GM12878 (cell line): ENCODE data around the gene C1D.

Source experiments
- BHLHE40 ChIP-seq, 2 experiments: fragments of 450-650 bp in 1 of 2; IDR thresholded peaks; 2 replicates each; pipeline ENCODE4 v1.6.1; 2011 to 2017; ENCODE audit warnings: low read depth in 2 of 2, borderline replicate concordance in 1 of 2, improper control_type of control experiment in 1 of 2, low read length in 1 of 2, mild to moderate bottlenecking in 1 of 2
- EED ChIP-seq: sonication (generic); IDR thresholded peaks from 2 replicates; pipeline ENCODE4 v1.6.1; 2016; ENCODE audit warnings: antibody characterized with exemption, low read depth
- EGR1 ChIP-seq, 2 experiments: IDR thresholded peaks; 1 replicate in 1 of 2; 2 replicates in 1 of 2; pipeline ENCODE4 v1.6.1; 2011 to 2012; ENCODE audit warnings: low read depth in 2 of 2, low read length in 2 of 2, borderline replicate concordance in 1 of 2, mild to moderate bottlenecking in 1 of 2, moderate library complexity in 1 of 2
- FOXM1 ChIP-seq: IDR thresholded peaks from 2 replicates; pipeline ENCODE4 v1.6.1; 2012; ENCODE audit warnings: low read depth, mild to moderate bottlenecking, inconsistent platforms, low read length, moderate library complexity
- JUND ChIP-seq: IDR thresholded peaks from 2 replicates; pipeline ENCODE4 v1.6.1; 2012; ENCODE audit warnings: low read depth, mild to moderate bottlenecking, low read length, improper control_type of control experiment, moderate library complexity
- MYC ChIP-seq: IDR thresholded peaks from 2 replicates; pipeline ENCODE4 v1.6.1; 2011; ENCODE audit warnings: mild to moderate bottlenecking, low read length, moderate library complexity, inconsistent platforms; ENCODE audit not compliant: insufficient read depth, insufficient replicate concordance, insufficient read length, severe bottlenecking
- RFX5 ChIP-seq: IDR thresholded peaks from 2 replicates; pipeline ENCODE4 v1.6.1; 2011; ENCODE audit warnings: low read depth, low read length, improper control_type of control experiment
- SIN3A ChIP-seq: IDR thresholded peaks from 2 replicates; pipeline ENCODE4 v1.6.1; 2012; ENCODE audit warnings: low read depth, low read length, improper control_type of control experiment
- SPI1 ChIP-seq: IDR thresholded peaks from 2 replicates; pipeline ENCODE4 v1.6.1; 2011; ENCODE audit warnings: low read depth, mild to moderate bottlenecking, low read length, moderate library complexity, borderline replicate concordance; ENCODE audit not compliant: insufficient read depth
- TF ChIP-seq, protein P1 (sequence below): IDR thresholded peaks from 2 replicates; pipeline ENCODE4 v1.6.1; 2012; ENCODE audit warnings: mild to moderate bottlenecking, low read depth, low read length
- TF ChIP-seq, protein P2 (sequence below): IDR thresholded peaks from 2 replicates; pipeline ENCODE4 v1.6.1; 2012; ENCODE audit warnings: improper control_type of control experiment, low read depth, low read length; ENCODE audit not compliant: insufficient replicate concordance
- TF ChIP-seq, protein P3 (sequence below), 3 experiments: IDR thresholded peaks in 2 of 3; conservative IDR thresholded peaks in 1 of 3; 2 replicates each; pipeline ENCODE4 v1.5.1; 2011; ENCODE audit warnings: low read depth in 3 of 3, low read length in 3 of 3, mild to moderate bottlenecking in 3 of 3, control low read depth in 2 of 3, moderate library complexity in 2 of 3, inconsistent platforms in 1 of 3, mixed read lengths in 1 of 3; ENCODE audit not compliant: control insufficient read depth in 2 of 3, insufficient read depth in 1 of 3; ENCODE audit errors: extremely low read depth in 1 of 3
- TF ChIP-seq, protein P4 (sequence below): fragments of 450-650 bp; conservative IDR thresholded peaks from 2 replicates; pipeline ENCODE4 v1.6.1; 2017; ENCODE audit warnings: mild to moderate bottlenecking, moderate library complexity

DNA sequence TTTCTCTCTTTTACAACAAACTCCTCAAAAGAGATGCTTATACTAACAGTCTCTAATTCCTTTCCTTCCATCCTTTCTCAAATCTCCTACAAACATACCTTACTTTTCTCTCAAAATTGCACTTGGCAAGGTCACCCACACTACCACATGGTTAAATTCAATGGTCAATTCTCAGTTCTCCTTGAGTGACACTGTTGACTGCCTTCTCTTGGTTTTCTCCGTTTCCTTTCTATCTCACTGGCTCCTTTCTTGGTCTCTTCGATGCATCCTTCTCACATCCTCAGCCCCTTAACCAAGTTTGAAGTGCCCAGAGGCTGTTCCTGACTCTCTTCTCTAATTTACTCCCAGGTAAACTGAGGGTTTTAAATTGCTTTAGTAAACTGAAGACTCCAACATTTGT lies 12.5 kb downstream of the C1D start:
- TF ChIP-seq, protein P1, sequence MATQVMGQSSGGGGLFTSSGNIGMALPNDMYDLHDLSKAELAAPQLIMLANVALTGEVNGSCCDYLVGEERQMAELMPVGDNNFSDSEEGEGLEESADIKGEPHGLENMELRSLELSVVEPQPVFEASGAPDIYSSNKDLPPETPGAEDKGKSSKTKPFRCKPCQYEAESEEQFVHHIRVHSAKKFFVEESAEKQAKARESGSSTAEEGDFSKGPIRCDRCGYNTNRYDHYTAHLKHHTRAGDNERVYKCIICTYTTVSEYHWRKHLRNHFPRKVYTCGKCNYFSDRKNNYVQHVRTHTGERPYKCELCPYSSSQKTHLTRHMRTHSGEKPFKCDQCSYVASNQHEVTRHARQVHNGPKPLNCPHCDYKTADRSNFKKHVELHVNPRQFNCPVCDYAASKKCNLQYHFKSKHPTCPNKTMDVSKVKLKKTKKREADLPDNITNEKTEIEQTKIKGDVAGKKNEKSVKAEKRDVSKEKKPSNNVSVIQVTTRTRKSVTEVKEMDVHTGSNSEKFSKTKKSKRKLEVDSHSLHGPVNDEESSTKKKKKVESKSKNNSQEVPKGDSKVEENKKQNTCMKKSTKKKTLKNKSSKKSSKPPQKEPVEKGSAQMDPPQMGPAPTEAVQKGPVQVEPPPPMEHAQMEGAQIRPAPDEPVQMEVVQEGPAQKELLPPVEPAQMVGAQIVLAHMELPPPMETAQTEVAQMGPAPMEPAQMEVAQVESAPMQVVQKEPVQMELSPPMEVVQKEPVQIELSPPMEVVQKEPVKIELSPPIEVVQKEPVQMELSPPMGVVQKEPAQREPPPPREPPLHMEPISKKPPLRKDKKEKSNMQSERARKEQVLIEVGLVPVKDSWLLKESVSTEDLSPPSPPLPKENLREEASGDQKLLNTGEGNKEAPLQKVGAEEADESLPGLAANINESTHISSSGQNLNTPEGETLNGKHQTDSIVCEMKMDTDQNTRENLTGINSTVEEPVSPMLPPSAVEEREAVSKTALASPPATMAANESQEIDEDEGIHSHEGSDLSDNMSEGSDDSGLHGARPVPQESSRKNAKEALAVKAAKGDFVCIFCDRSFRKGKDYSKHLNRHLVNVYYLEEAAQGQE: no peak
- TF ChIP-seq FOXM1 (no peak), MYC (no peak), EGR1 (IDR thresholded peaks at IDR 0.05; ENCODE audit: borderline replicate concordance in 1 of 2, low read depth in 2 of 2, low read length in 2 of 2) (no peak), SIN3A (no peak), SPI1 (no peak), BHLHE40 (IDR thresholded peaks at IDR 0.05; ENCODE audit: borderline replicate concordance in 1 of 2, low read depth in 2 of 2, low read length in 1 of 2) (no peak), EED (no peak), RFX5 (no peak), JUND (no peak)
- TF ChIP-seq, protein P2, sequence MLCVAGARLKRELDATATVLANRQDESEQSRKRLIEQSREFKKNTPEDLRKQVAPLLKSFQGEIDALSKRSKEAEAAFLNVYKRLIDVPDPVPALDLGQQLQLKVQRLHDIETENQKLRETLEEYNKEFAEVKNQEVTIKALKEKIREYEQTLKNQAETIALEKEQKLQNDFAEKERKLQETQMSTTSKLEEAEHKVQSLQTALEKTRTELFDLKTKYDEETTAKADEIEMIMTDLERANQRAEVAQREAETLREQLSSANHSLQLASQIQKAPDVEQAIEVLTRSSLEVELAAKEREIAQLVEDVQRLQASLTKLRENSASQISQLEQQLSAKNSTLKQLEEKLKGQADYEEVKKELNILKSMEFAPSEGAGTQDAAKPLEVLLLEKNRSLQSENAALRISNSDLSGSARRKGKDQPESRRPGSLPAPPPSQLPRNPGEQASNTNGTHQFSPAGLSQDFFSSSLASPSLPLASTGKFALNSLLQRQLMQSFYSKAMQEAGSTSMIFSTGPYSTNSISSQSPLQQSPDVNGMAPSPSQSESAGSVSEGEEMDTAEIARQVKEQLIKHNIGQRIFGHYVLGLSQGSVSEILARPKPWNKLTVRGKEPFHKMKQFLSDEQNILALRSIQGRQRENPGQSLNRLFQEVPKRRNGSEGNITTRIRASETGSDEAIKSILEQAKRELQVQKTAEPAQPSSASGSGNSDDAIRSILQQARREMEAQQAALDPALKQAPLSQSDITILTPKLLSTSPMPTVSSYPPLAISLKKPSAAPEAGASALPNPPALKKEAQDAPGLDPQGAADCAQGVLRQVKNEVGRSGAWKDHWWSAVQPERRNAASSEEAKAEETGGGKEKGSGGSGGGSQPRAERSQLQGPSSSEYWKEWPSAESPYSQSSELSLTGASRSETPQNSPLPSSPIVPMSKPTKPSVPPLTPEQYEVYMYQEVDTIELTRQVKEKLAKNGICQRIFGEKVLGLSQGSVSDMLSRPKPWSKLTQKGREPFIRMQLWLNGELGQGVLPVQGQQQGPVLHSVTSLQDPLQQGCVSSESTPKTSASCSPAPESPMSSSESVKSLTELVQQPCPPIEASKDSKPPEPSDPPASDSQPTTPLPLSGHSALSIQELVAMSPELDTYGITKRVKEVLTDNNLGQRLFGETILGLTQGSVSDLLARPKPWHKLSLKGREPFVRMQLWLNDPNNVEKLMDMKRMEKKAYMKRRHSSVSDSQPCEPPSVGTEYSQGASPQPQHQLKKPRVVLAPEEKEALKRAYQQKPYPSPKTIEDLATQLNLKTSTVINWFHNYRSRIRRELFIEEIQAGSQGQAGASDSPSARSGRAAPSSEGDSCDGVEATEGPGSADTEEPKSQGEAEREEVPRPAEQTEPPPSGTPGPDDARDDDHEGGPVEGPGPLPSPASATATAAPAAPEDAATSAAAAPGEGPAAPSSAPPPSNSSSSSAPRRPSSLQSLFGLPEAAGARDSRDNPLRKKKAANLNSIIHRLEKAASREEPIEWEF: no peak
- TF ChIP-seq, protein P3, sequence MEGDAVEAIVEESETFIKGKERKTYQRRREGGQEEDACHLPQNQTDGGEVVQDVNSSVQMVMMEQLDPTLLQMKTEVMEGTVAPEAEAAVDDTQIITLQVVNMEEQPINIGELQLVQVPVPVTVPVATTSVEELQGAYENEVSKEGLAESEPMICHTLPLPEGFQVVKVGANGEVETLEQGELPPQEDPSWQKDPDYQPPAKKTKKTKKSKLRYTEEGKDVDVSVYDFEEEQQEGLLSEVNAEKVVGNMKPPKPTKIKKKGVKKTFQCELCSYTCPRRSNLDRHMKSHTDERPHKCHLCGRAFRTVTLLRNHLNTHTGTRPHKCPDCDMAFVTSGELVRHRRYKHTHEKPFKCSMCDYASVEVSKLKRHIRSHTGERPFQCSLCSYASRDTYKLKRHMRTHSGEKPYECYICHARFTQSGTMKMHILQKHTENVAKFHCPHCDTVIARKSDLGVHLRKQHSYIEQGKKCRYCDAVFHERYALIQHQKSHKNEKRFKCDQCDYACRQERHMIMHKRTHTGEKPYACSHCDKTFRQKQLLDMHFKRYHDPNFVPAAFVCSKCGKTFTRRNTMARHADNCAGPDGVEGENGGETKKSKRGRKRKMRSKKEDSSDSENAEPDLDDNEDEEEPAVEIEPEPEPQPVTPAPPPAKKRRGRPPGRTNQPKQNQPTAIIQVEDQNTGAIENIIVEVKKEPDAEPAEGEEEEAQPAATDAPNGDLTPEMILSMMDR (IDR thresholded peaks at IDR 0.05 in 2 of 3, conservative IDR thresholded peaks at IDR 0.05 in 1 of 3; ENCODE audit: control insufficient read depth in 2 of 3, extremely low read depth in 1 of 3, insufficient read depth in 1 of 3, low read depth in 3 of 3, low read length in 3 of 3): no peak
- TF ChIP-seq, protein P4, sequence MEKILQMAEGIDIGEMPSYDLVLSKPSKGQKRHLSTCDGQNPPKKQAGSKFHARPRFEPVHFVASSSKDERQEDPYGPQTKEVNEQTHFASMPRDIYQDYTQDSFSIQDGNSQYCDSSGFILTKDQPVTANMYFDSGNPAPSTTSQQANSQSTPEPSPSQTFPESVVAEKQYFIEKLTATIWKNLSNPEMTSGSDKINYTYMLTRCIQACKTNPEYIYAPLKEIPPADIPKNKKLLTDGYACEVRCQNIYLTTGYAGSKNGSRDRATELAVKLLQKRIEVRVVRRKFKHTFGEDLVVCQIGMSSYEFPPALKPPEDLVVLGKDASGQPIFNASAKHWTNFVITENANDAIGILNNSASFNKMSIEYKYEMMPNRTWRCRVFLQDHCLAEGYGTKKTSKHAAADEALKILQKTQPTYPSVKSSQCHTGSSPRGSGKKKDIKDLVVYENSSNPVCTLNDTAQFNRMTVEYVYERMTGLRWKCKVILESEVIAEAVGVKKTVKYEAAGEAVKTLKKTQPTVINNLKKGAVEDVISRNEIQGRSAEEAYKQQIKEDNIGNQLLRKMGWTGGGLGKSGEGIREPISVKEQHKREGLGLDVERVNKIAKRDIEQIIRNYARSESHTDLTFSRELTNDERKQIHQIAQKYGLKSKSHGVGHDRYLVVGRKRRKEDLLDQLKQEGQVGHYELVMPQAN: no peak
